ENCODE data around the gene SCNN1A. TPM values are rescaled to one million over a fixed set of nuclear protein-coding genes. Genes with fewer than 3 reads are reported as not detected.

Gene SCNN1A
- total RNA-seq, 1 donor from 2014 or later: 1.2 TPM

DNA sequence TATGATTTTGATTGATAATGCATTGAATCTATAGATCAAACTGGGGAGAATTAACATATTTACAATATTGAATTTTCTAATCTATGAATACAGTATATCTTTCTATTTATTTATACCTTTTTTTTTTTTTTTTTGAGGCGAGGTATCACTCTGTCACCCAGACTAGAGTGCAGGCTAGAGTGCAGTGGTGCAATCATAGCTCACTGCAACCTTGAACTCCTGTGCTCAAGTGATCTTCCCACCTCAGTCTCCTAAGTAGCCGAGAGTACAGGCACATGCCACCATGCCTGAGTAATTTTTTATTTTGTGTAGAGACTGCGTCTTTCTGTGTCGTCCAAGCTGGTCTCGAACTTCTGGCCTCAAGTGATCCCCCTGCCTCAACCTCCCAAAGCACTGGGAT lies 29.0 kb upstream of the SCNN1A start:
- Histone ChIP-seq H3K79me2 (ENCODE audit: low read depth) (no peaks in the 10 kb centered on the region), H3K9me3 (ENCODE audit: low read depth) (no peaks in the 10 kb centered on the region), H3K27ac (no peak overlapping the region), H3K9ac (no peak overlapping the region), H3K4me3 (no peak overlapping the region), H3K4me2 (no peak overlapping the region), H4K20me1 (ENCODE audit: low read depth) (no peaks in the 10 kb centered on the region), H2AFZ (replicated peaks) (no peak overlapping the region), H3K36me3 (no peaks in the 10 kb centered on the region), H3K27me3 (no peaks in the 10 kb centered on the region), H3K4me1 (no peaks in the 10 kb centered on the region), H3F3A (ENCODE audit: low read depth) (no peaks in the 10 kb centered on the region)
- peaks cover 2% of the 10 kb centered on the region for H3K27me3 Mint-ChIP-seq (ENCODE audit: insufficient read depth, low read depth)
- TF ChIP-seq, protein P1, sequence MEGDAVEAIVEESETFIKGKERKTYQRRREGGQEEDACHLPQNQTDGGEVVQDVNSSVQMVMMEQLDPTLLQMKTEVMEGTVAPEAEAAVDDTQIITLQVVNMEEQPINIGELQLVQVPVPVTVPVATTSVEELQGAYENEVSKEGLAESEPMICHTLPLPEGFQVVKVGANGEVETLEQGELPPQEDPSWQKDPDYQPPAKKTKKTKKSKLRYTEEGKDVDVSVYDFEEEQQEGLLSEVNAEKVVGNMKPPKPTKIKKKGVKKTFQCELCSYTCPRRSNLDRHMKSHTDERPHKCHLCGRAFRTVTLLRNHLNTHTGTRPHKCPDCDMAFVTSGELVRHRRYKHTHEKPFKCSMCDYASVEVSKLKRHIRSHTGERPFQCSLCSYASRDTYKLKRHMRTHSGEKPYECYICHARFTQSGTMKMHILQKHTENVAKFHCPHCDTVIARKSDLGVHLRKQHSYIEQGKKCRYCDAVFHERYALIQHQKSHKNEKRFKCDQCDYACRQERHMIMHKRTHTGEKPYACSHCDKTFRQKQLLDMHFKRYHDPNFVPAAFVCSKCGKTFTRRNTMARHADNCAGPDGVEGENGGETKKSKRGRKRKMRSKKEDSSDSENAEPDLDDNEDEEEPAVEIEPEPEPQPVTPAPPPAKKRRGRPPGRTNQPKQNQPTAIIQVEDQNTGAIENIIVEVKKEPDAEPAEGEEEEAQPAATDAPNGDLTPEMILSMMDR (IDR thresholded peaks at IDR 0.05): no peak
- TF ChIP-seq EZH2phosphoT487 (IDR thresholded peaks at IDR 0.05) (no peak), EZH2 (IDR thresholded peaks at IDR 0.05) (no peak)
- no peaks in the 10 kb centered on the region for H3K4me1 Mint-ChIP-seq
- no peak overlapping the region for H3K4me3 Mint-ChIP-seq
- no peaks in the 10 kb centered on the region for H3K36me3 Mint-ChIP-seq
- DNase-seq (ENCODE audit: low spot score): no peak
- no peaks in the 10 kb centered on the region for H3K9me3 Mint-ChIP-seq
- no peak overlapping the region for H3K27ac Mint-ChIP-seq

DNA sequence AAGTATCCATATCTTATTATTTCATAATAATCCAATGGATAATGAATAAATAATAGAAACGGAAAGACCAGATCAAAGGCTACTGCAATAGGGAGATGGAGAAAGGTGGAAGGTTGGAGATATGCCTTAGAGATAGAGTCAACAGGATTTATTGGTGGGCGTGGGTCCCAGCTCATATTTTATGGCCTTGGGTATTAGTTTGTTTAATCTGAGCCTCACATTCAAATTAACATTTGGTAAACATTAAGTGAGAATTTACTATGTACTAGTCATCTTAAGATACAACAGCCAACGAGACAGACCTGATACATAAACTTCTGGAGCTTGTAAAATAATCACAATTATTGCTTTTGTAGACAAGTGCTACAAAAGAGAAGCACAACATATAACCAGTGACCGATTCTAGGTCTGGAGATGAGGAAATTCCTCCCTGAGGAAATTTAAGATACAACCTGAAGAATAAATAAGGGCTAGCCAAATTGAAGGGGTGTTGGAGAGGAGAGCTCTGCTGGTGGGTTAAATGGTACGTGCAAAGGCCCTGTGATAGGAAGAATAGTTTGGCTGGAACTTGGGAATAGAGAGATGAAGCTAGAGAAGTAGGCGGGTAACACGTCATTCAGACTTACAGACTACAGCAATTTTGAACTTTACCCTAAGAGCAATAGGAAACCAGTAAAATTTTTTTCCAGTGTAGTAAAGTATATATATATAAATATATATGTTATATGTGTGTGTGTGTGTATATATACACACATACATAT lies 24.7 kb upstream of the SCNN1A start:
- Histone ChIP-seq H3K4me2 (no peak overlapping the region), H4K20me1 (ENCODE audit: low read depth) (no peaks in the 10 kb centered on the region), H3K4me1 (no peaks in the 10 kb centered on the region), H3K27me3 (no peaks in the 10 kb centered on the region), H3K27ac (no peak overlapping the region), H3K4me3 (no peak overlapping the region), H3K9ac (no peak overlapping the region), H3K36me3 (no peaks in the 10 kb centered on the region), H3K9me3 (ENCODE audit: low read depth) (no peaks in the 10 kb centered on the region), H2AFZ (replicated peaks) (no peak overlapping the region), H3K79me2 (ENCODE audit: low read depth) (no peaks in the 10 kb centered on the region), H3F3A (ENCODE audit: low read depth) (no peaks in the 10 kb centered on the region)
- Mint-ChIP-seq H3K4me1 (no peaks in the 10 kb centered on the region), H3K9me3 (no peaks in the 10 kb centered on the region), H3K36me3 (no peaks in the 10 kb centered on the region), H3K27me3 (ENCODE audit: insufficient read depth, low read depth) (peaks cover 4% of the 10 kb centered on the region), H3K27ac (no peak overlapping the region), H3K4me3 (no peak overlapping the region)
- TF ChIP-seq, protein P1 (IDR thresholded peaks at IDR 0.05): no peak
- no peak for TF ChIP-seq EZH2phosphoT487 (IDR thresholded peaks at IDR 0.05)
- TF ChIP-seq EZH2 (IDR thresholded peaks at IDR 0.05): no peak
- DNase-seq (ENCODE audit: low spot score): no peak

DNA sequence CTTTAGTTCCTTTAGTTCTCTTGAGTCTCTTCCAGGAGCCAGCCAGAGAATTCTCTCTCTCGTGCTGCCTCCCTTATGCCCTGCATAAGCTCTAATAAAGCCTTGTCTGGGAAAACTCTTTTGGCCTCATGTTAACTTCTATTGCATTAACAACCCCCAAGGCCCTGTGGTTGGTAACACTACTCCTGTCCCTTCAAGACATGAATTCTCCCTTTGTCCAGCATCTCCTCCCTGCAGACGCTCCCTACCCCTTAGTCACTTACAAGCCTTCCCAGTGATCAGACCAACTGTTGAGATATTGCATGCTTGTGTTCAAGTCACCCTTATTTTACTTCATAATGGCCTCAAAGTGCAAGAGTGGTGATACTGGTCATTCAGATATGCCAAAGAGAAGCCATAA lies 20.7 kb upstream of the SCNN1A start:
- no peak overlapping the region for H3K4me3 Mint-ChIP-seq
- H3K36me3 Mint-ChIP-seq: no peaks in the 10 kb centered on the region

More for the DNA sequence above, 20.7 kb upstream of the SCNN1A start:
- Histone ChIP-seq H3K9me3 (ENCODE audit: low read depth) (no peaks in the 10 kb centered on the region), H3K27ac (no peak overlapping the region), H3K79me2 (ENCODE audit: low read depth) (no peaks in the 10 kb centered on the region), H3K27me3 (no peaks in the 10 kb centered on the region), H3K9ac (no peak overlapping the region), H3K4me1 (no peaks in the 10 kb centered on the region), H3F3A (ENCODE audit: low read depth) (no peaks in the 10 kb centered on the region), H3K36me3 (no peaks in the 10 kb centered on the region), H4K20me1 (ENCODE audit: low read depth) (no peaks in the 10 kb centered on the region), H3K4me3 (no peak overlapping the region), H2AFZ (replicated peaks) (no peak overlapping the region), H3K4me2 (no peak overlapping the region)
- Mint-ChIP-seq H3K9me3 (no peaks in the 10 kb centered on the region), H3K27ac (no peak overlapping the region), H3K4me1 (peaks cover 5% of the 10 kb centered on the region), H3K27me3 (ENCODE audit: insufficient read depth, low read depth) (peaks cover 4% of the 10 kb centered on the region)
- no peak for DNase-seq (ENCODE audit: low spot score)
- TF ChIP-seq EZH2 (IDR thresholded peaks at IDR 0.05): no peak
- TF ChIP-seq, protein P1 (IDR thresholded peaks at IDR 0.05): no peak
- TF ChIP-seq EZH2phosphoT487 (IDR thresholded peaks at IDR 0.05): no peak
